Medulla oblongata (tissue), 1 donor: Measurements from ENCODE around the gene DPYSL4.

Experiments
- DNase-seq: peaks from one replicate; pipeline ENCODE4 v3.0.0-alpha.2; 2015; ENCODE audit errors: extremely low spot score

DPYSL4 gene

DNA sequence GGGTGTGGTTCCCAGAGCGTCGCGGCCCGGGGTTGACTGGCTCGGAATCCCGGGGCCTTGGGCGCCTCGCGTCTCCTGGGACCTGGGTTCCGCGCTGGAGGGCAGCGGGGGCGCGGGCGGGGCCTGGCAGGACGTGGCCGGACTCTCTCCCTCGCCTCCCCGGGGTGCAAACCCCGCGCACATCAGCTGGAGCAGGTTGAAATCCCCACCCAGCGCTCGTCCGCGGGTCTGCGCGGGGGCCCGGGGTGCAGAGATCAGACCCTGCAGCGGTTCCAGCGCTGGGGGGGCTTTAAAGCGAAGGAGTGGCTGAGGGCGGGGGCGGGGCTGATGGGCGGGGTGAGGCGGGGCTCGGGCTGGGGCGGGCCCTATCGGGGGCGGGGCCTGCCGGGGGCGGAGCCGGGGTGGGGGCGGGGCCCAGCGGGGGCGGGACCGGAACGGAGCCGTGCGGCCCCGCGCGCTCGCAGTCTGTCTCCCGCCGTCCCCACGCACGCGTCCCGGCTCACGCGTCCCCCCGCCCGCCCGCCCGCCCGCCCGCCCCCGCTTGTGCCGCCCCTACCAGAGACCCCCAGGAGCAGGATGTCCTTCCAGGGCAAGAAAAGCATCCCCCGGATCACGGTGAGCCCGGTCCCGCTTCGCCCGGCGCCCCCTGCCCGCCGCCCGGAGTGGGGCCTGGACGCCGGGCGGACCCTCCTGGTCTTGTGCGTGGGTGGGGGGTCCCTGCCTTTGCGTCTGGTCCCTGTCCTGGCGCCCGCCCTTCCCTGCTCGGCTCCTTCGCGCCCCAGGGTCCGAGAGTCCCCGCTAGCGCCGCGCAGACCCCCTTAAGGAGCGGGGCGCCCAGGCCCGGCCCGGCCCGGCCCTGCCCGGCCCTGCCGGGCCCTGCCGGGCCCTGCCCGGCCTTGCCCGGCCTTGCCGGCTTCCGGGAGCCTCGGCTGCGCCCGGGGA is at the start of gene DPYSL4:
TSS of gene DPYSL4 (plus strand) at position 461 of the 942 bp plus-strand sequence. CDS start at position 577, 116 bp downstream.
- DNase-seq = no peak

DNA sequence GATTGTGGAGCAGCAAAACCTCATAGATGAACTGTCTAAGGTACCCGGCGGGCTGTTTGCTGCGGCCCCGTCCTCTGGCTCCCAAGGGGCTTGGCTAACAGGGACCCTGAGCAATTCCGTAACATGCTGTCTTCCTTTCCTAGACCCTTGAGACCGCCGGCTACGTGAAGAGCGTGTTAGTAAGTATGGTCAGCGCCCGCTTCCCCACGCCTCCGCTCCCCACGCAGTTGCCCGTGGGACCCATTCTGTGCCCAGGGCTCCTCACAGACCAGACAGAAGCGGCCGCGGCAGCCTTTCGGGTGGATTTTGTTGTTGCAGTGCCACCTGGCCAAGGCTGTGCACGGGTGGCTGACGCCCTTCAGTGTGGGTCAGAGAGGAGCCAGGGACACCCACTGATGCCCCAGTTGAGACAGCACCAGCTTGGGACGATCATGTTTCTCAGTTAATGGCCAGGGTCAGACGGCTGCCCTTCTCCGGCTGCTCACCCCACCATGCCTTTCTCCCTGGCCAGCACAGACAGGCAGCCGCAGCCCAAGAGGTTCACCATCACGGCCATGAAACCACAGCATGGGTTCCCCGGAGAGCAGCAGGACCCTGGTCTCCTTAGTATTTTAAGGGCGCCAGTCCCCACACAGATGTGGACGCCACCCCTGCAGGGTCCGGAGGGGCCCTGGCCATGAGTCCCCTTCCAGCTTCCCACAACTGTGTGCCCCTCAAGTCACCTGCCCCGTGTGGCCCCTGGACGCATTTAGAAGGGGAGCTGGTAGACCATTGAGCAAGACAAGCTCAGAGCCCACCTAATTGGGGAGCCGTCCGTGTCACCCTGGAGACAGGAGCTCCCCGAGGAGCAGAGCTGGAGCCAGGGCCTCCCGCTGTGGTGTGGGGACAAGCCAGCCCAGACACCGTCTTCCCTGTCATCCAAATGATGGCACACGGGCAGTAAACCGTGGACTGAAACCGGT is 49.4 kb upstream of the DPYSL4 start:
- DNase-seq = no peak

GRCh38 chr10:132138133-132138532 is 48.6 kb upstream of the DPYSL4 start:
- DNase-seq = no peak

GRCh38 chr10:132138596-132138995 is 48.2 kb upstream of the DPYSL4 start:
- no peak for DNase-seq

- DNase-seq = no peak
Observed at GRCh38 chr10:132139526-132139925, 47.2 kb upstream of the DPYSL4 start.

DNA sequence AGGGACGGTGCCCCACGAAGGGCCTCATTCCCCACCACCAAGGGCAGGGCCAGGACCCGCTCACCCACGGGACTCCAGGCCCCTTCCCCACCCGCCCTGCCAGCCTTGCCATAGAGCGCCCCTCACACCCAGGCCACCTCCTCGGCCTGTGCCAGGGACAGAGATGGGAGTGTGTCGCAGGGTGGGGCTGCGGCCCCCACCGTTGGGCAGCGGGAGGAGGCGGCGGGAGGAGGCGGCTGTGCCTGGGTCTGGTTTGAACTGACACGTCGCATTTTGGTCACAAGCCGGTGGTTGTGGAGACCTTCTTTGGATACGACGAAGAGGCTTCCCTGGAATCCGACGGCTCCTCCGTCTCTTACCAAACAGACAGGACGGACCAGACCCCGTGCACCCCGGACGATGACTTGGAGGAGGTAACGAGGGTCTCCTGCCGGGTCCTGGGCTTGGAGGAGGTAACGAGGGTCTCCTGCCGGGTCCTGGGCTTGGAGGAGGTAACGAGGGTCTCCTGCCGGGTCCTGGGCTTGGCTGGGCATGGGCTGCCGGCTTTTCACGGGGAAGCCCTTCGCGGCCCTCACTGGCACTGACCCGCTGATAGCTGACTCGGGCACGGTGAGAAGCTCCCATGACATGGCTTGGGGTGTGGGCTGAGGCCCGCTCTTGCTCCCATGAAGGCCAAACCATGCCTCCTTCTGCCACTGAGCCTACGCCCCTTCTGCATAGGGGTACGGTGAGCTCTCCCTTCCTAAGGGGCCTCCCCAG is 46.4 kb upstream of the DPYSL4 start:
- DNase-seq = no peak

DNA sequence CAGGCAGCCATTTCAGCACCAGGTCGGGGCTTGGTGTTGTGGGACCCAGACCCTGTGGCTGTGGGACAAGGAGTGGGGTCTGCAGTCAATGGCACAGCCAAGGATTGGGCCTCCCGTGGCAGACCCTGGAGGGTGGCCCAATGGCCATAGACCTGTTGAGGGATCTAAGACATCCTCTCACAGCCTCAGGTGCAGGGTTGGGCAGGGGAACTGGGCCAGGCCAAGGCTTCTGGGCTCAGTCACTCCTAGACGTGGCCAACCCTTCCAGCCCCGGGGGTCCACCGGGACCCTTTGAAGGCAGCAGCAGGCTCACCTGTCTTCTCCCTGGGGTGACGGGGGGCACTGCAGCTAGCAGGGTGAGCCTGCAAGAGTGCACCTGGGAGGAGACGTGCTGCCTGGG is 45.7 kb upstream of the DPYSL4 start:
- DNase-seq = no peak

- no peak for DNase-seq
Observed at GRCh38 chr10:132141526-132142395, 45.0 kb upstream of the DPYSL4 start.

DNA sequence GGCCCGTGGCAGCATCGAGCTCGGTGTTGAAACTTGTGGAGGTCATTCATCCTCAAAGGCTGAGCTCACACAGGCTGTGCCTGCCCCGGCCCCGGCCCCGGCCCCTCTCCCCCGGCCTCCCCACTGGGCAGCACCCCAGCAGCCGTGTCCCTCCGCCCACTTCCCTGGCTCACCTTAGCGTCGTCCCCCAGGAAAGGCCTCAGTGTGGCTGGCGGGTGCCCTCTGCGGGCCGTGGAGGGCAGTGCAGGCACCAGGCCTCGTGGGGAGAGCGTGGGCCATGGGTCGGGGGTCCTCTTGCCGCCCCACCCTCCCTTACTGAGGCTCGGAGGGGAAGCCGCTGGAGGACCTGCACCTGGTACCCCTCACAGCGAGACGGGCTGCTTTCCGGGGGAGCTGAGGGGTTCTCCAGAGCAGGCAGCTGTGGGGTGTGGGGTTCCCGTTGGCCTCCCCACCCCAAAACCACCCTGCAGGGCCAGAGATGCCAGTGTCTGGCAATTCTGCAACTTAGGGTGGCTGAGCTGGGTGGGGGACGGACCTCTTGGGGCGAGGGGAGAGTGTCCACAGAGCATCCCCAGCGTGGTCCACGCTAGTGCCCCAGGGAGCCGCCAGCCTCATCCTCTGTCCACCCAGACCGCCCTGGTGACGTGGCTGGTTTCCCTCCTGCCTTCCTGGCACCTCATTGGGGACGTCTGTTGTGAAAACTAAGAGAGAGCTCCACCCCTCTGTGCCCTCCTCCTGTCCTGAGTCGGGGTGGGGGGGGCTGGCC is 44.2 kb upstream of the DPYSL4 start:
- DNase-seq = peak; percentile 43

DNA sequence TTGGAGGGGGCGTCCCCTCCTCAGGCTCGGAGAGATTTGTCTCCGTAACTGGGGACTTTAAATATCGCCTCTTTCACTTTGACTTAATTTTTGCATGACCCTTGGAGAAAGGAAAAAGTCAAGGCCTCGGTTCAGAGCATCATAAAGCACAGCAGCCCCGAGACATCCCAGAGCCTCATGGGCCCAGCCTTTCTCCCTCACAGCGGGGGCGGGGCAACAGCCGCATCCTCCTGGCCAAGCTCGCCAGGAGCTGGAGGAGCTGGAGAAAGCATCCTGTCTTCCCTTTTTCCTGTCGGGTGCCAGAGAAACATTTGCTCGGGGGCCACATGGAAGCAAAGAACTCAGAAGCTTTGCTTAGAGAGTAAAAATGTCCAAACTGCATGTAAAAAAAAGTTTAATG is 43.6 kb upstream of the DPYSL4 start:
- no peak for DNase-seq

GRCh38 chr10:132144086-132144485 is 42.7 kb upstream of the DPYSL4 start:
- DNase-seq = no peak

GRCh38 chr10:132145002-132145401 is 41.7 kb upstream of the DPYSL4 start:
- no peak for DNase-seq

GRCh38 chr10:132145521-132146185 is 41.1 kb upstream of the DPYSL4 start:
- DNase-seq = no peak

GRCh38 chr10:132146271-132146671 is 40.5 kb upstream of the DPYSL4 start:
- DNase-seq = no peak

DNA sequence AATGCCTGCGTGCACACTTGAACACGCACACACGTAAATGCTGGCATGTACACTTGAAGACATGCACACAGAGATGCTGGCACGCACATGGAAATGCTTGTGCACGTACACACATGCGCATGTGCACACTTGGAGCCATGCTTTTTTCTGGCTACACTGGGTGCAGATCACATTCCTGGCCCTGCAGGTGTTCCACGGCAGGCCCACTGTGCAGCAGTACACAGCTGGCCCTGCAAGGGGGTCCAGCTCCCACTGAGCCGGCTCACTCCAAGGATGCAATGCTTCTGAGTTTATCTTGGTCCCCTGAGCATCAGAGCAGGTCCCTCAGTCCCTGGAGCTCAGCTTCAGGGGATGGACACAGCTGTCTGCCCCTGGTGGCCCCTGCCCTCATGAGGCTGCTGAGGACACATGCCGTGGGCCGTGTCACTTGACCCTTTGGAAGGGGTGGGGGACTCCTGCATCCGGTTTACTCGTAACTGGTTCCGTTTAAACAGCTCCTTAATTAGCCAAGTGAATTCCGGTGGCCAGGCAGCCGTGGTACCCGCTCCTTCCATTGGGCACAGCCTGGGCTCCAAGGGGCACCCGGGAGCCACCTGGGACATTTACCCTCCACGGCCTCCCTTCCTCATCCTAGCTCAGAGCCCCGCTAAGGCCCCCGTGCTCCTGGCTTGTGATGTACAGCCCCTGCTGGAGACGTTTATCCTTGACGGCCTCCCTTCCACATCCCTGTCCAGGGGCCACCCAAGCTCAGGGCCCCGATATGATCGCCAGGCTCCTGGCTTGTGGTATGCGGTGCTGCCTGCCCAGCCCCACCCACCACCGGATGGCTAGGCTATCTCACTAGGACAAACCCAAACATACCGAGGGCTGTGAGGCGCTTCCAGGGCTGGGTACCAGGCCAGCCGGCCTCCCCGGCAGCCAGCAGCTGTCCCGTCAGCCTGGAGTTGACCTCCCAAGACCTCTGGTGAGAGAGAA is 39.5 kb upstream of the DPYSL4 start:
- no peak for DNase-seq

GRCh38 chr10:132148261-132149251 is 38.2 kb upstream of the DPYSL4 start:
- DNase-seq = no peak

DNA sequence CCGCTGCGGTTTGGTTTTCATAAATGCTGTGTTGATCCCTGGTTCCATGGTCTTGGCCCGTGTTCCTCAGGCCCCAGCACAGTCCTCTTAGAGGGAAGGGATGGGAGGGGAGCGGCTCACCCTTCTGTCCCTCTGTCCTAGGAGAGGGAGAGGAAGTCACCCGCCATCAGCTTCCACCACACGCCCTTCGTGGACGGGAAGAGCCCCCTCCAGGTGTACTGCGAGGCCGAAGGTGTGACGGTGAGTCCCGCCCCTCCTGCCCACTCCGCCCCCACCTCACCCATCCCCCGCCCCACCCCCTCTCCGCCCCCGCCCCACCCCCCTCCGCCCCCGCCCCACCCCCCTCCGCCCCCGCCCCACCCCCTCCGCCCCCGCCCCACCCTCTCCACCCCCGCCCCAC is 37.5 kb upstream of the DPYSL4 start:
- DNase-seq = no peak
